GM19035 (cell line): Measurements from ENCODE around the gene HIVEP3.

Experiments
- ATAC-seq: cut with Tn5 transposase; IDR thresholded peaks from one replicate; pipeline ENCODE4 v1.9.1; 2021; ENCODE audit not compliant: unreplicated experiment

Gene HIVEP3

GRCh38 chr1:41813755-41814745 is 104.7 kb downstream of the HIVEP3 start:
- no peak for ATAC-seq

- no peak for ATAC-seq
Observed at GRCh38 chr1:41813226-41813625, 105.5 kb downstream of the HIVEP3 start.

GRCh38 chr1:41812453-41812852 is 106.3 kb downstream of the HIVEP3 start:
- no peak for ATAC-seq

- no peak for ATAC-seq
Observed at GRCh38 chr1:41812051-41812450, 106.7 kb downstream of the HIVEP3 start.

- ATAC-seq: no peak
Observed at GRCh38 chr1:41811051-41811795, 107.5 kb downstream of the HIVEP3 start.

GRCh38 chr1:41810446-41810845 is 108.3 kb downstream of the HIVEP3 start:
- ATAC-seq: no peak

GRCh38 chr1:41809692-41810091 is 109.0 kb downstream of the HIVEP3 start:
- no peak for ATAC-seq

- no peak for ATAC-seq
Observed at GRCh38 chr1:41807390-41807789, 111.3 kb downstream of the HIVEP3 start.

- no peak for ATAC-seq
Observed at GRCh38 chr1:41806472-41807155, 112.1 kb downstream of the HIVEP3 start.

- no peak for ATAC-seq
Observed at GRCh38 chr1:41805771-41806471, 112.8 kb downstream of the HIVEP3 start.

GRCh38 chr1:41804176-41804575 is 114.5 kb downstream of the HIVEP3 start:
- ATAC-seq: no peak

GRCh38 chr1:41803656-41804055 is 115.1 kb downstream of the HIVEP3 start:
- ATAC-seq: no peak

- peak; percentile 51 for ATAC-seq
Observed at GRCh38 chr1:41802532-41803501, 115.9 kb downstream of the HIVEP3 start.

GRCh38 chr1:41800311-41800829 is 118.4 kb downstream of the HIVEP3 start:
- ATAC-seq: peak; percentile 57

- ATAC-seq: no peak
Observed at GRCh38 chr1:41799723-41800122, 119.0 kb downstream of the HIVEP3 start.

GRCh38 chr1:41799205-41799604 is 119.5 kb downstream of the HIVEP3 start:
- ATAC-seq: no peak

- ATAC-seq: no peak
Observed at GRCh38 chr1:41795205-41795762, 123.4 kb downstream of the HIVEP3 start.

- ATAC-seq: no peak
Observed at GRCh38 chr1:41794031-41794430, 124.7 kb downstream of the HIVEP3 start.

GRCh38 chr1:41792485-41792770 is 126.3 kb downstream of the HIVEP3 start:
- no peak for ATAC-seq
